Measurements from ENCODE around the gene MAN1C1. TPM values are rescaled to one million over a fixed set of nuclear protein-coding genes. Genes with fewer than 3 reads are reported as not detected.

Gene MAN1C1
- total RNA-seq, 2 donors from 2014 or later: 4.4 to 10.9 TPM

DNA sequence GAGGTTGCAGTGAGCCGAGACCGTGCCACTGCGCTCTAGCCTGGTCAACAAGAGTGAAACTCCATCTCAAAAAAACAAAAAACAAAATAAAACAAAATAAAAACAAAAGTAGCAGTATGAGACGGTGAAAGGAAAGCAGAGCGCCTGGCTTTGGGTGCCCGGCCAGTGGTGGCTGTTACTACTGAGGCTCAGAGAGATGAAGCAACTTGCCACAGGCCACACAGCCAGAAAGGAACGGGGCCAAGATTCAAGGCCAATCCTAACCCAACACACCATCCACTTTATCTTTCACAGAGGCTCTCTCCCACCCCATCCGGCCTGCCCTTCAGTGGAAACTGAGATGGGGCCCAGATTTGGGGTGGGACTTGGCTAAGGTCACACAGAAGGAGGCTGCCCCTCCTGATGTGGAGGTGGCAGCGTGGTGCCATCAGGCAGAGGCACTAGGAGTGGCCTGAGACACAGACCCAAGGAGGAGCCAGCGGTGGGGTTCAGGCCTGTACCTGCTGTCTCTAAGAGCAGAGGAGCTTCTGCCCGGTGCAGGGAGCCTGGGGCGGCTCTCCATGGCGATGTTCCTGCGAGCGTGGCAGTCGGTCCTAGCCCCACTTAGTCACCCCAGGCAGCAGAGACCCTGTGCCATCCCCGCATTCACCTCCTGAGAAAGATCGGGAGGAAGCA, 40.0 kb upstream of the MAN1C1 start:
- Histone ChIP-seq H3K4me3 (no peak overlapping the region), H3K4me1 (peaks cover 20% of the 10 kb centered on the region), H3K9me3 (no peaks in the 10 kb centered on the region), H3K27me3 (no peaks in the 10 kb centered on the region), H3K36me3 (replicated peaks in 1 of 2; ENCODE audit: insufficient read depth in 1 of 2, low read depth in 2 of 2) (no peaks in the 10 kb centered on the region), H3K27ac (no peak overlapping the region)
- intact Hi-C loops (cut with DNase I): no loop called here
- ATAC-seq: no peak
- no peak for TF ChIP-seq POLR2A (IDR thresholded peaks at IDR 0.05)
- TF ChIP-seq, protein P1, sequence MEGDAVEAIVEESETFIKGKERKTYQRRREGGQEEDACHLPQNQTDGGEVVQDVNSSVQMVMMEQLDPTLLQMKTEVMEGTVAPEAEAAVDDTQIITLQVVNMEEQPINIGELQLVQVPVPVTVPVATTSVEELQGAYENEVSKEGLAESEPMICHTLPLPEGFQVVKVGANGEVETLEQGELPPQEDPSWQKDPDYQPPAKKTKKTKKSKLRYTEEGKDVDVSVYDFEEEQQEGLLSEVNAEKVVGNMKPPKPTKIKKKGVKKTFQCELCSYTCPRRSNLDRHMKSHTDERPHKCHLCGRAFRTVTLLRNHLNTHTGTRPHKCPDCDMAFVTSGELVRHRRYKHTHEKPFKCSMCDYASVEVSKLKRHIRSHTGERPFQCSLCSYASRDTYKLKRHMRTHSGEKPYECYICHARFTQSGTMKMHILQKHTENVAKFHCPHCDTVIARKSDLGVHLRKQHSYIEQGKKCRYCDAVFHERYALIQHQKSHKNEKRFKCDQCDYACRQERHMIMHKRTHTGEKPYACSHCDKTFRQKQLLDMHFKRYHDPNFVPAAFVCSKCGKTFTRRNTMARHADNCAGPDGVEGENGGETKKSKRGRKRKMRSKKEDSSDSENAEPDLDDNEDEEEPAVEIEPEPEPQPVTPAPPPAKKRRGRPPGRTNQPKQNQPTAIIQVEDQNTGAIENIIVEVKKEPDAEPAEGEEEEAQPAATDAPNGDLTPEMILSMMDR (IDR thresholded peaks at IDR 0.05): no peak
- DNase-seq: no peak
- WGBS, 2 donors: 89 to 90% methylated on average over 16 to 18 of the region's 18 CpGs

DNA sequence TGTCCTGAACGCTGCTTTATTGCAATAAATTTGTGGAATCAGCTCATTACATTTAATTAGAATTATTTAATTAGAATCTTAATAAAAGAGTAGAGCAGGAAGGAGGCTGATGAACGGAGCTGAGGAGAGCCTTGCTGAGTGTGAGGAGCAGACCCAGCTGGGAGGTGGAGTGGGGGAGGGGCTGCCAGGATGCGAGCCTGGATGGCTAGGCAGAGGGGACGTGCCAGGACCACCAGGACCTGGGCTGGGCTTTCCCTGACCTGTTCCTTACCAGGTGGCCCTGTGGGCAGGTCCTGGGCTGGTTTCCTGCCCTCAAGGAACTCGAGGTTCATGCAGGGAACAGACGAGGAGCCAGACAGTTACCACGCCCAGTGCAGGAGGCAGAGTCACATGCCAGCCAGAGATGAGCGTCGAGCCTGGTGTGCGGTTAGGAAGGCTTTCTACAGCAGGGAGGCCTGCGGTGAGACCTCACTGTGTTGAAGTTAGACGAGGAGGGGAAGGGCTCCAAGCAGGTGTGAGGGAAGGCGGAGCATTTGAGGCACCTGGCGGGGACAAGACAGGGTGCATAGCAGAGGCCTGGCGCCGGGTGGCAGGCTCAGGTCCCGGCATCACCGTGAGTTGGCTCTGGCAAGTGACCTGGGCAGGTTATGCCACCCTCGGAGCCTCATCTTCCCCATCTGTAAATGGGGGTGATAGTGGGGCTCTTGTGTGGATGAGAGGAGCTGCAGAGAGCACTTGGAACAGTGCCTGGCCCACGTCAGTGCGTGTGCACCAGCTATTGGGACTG, 39.3 kb upstream of the MAN1C1 start:
- Histone ChIP-seq H3K4me3 (no peak overlapping the region), H3K4me1 (peaks cover 19% of the 10 kb centered on the region), H3K27ac (no peak overlapping the region), H3K9me3 (no peaks in the 10 kb centered on the region), H3K27me3 (no peaks in the 10 kb centered on the region), H3K36me3 (replicated peaks in 1 of 2; ENCODE audit: insufficient read depth in 1 of 2, low read depth in 2 of 2) (no peaks in the 10 kb centered on the region)
- ATAC-seq (no peak), DNase-seq (no peak)
- intact Hi-C loops (cut with DNase I): no loop called here
- WGBS, 2 donors: 81 to 84% methylated on average over 19 to 20 of the region's 21 CpGs
- TF ChIP-seq, protein P1 (IDR thresholded peaks at IDR 0.05): no peak
- no peak for TF ChIP-seq POLR2A (IDR thresholded peaks at IDR 0.05)

DNA sequence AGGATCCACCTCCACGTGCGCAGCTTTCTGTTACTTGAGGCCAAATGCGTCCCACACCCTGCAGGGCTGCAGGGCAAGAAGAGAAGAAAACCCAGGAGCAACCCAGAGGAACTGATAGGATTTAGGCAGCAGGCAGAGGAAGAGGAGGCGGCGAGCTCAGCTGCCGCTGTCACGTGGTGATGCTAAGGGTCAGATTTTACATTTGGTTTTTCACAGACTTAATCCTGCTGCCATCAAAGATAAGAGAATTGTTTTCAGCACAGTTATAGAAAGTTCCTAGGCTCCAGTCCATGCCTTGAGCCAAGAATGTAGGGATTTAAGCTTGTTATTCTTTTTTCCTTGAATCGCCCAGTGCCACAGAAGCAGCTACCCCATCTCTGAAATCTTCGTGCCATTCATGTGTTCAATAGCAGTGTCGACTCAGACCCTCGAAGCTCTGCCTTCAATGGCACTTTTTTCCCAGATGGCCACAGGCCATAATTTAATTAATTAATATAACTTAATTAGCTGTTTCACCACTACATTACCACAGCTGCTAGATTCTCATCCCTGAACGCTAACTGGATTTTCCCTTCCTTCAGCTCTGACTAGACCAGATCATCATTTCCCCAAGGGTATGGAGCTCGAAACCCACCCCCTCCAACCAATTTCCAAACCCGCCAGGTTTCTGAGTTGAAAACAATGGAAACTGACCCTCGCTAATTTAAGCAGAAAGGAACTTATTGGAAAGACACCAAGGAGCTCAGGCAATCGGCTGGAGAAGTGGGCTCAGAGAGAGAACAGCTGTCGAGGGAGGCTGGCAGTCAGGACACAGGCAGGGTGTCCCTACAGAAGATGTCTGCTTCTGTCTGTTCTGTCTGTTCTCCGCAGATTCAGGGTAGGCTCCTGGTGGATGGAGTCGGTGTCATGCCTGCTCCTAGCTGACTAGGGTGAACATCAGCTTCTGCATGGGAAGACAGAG, 37.0 kb upstream of the MAN1C1 start:
- TF ChIP-seq POLR2A (IDR thresholded peaks at IDR 0.05): no peak
- TF ChIP-seq, protein P1 (IDR thresholded peaks at IDR 0.05): no peak
- intact Hi-C loops (cut with DNase I): no loop called here
- ATAC-seq (no peak), DNase-seq (no peak)
- Histone ChIP-seq H3K4me1 (no peaks in the 10 kb centered on the region), H3K36me3 (replicated peaks in 1 of 2; ENCODE audit: insufficient read depth in 1 of 2, low read depth in 2 of 2) (no peaks in the 10 kb centered on the region), H3K9me3 (no peaks in the 10 kb centered on the region), H3K27me3 (no peaks in the 10 kb centered on the region), H3K4me3 (no peak overlapping the region), H3K27ac (no peak overlapping the region)
- 83% methylated on average over 18 to 19 of the region's 19 CpGs for WGBS, 2 donors

DNA sequence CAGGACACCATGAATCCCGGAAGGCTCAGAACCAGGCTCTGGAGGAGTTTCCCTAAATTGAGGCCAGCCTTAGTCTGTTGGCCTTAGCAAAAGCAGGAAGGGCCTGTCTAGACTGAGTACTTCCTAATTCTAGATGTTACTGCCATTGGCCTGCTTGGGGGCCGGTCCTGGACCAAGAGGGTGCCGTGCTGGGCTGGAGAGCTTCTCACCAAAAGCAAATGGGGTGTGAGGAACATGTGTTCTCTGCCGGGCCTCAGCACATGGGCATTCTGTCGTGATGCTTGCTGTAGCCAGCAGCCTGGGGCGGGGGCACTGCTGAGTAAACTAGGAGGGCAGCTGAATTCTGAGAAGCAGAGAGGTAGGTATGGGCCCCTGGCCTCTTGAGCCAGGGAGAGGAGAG, 35.7 kb upstream of the MAN1C1 start:
- DNase-seq (no peak), ATAC-seq (no peak)
- no peaks in the 10 kb centered on the region for H3K4me1 ChIP-seq
- H3K9me3 ChIP-seq: no peaks in the 10 kb centered on the region
- H3K4me3 ChIP-seq: no peak overlapping the region
- no peak overlapping the region for H3K27ac ChIP-seq
- no peaks in the 10 kb centered on the region for H3K27me3 ChIP-seq
- WGBS, 2 donors: 77 to 86% methylated on average over 5 to 6 of the region's 6 CpGs
- intact Hi-C loops (cut with DNase I): no loop called here
- TF ChIP-seq, protein P1 (IDR thresholded peaks at IDR 0.05): no peak
- TF ChIP-seq POLR2A (IDR thresholded peaks at IDR 0.05): no peak
- H3K36me3 ChIP-seq (replicated peaks in 1 of 2; ENCODE audit: insufficient read depth in 1 of 2, low read depth in 2 of 2): no peaks in the 10 kb centered on the region

Measured in body of pancreas (tissue), 4 donors.